NCI-H446 (cell line): ENCODE measurements around the gene CHL1.
"Not testable (repeated sequence)": the region's sequence is repeated elsewhere in the genome, so short reads cannot be mapped to it uniquely, and the experiment has no call there.

ENCODE experiments used
- DNase-seq, 2 experiments: peaks; one replicate each; lab custom pipeline; 2025; lab: John Stamatoyannopoulos, UW

The CHL1 gene

DNA sequence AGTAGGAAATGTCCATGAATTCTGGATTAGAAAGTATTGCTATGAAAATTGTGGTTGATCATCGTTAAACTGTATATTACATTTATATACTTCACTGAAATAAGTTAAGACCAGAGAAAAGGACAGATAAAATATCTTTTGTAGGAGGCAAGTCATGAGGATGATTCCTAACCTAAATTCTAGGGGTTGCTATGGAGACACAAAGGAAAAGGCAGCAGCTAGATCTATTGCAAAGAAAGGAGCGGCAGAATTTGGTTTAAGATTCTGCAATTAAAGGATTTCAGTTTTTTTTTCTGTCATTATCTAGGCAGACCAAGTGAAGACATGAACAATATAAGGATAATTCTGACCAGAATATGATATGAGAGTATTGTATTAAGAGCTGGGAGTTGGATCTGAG is 136.1 kb downstream of the CHL1 start:
- no peak for DNase-seq

DNA sequence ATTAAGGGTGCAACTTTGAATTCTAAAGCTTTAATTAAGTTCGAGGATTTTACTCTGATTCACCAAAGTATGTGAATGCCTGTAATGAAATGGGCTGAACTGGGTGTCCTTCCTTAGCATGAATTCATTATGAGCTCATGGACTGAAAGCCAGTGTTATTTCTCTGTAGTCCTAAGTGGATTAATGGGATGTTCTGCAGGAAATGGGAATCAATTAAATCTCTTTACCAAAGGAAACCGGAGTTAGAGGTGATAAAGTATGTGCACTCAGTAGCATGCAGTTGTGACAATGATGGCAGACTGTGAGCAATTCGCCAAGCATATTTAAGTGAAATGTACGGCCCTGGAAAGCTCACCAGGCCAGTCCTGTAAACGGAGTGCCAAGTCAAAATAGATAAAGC is 138.7 kb downstream of the CHL1 start:
- no peak for DNase-seq

DNA sequence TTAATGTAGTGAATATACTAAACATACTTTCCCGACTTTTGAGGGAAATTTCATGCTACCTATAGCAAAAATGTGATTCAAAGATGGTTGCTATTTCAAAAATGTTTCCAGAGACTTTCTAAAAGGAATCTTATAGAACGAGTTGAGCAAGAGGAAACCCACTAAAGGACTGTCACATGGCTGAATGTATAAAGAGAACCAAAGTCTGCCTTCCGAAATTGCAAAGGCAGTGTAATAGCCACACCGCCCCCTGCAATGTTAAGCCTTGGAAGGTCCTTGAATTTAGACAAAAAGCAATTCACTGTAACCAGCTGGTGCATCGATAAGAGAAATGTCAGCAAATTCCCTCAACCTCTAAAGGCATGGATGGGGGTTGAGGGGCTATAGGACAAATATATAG is 142.8 kb downstream of the CHL1 start:
- DNase-seq = no peak

DNA sequence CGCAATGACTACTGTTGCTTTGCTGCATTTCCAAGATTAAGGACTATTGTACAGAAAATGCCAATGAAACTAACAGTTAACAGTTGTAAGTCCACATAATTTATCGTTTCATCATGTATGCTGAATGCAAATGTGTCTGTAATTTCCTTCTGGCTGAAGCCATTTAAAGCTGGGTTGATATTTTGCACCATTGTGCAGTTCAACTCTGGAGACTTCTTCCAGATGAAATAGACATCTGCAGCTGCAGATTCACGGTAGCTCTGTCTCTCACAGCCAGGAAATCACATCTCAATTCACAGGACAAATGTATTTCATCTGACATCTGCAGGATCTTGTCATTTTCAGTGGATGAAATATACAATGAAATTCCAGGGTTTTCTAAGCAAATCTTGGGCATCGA is 145.4 kb downstream of the CHL1 start:
- DNase-seq = no peak

DNA sequence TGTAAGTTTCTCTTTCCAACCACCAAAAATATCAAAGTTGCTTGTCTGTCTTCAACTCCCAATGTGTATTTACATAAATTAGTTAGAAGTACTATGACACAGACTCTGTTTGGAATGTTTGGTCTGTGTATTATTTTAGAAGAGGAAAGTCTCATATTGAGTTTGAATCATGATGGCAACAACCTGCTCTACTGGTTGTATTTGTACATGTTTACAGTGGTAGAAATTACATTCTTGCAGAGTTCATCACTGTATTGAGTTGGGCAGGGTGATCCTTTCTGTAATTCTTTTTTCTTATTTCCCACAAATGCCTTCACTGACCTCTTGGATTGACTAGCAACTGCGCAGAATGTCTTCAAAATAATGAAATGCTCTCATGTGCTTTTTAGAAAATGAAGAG is 149.6 kb downstream of the CHL1 start:
- DNase-seq = no peak

DNA sequence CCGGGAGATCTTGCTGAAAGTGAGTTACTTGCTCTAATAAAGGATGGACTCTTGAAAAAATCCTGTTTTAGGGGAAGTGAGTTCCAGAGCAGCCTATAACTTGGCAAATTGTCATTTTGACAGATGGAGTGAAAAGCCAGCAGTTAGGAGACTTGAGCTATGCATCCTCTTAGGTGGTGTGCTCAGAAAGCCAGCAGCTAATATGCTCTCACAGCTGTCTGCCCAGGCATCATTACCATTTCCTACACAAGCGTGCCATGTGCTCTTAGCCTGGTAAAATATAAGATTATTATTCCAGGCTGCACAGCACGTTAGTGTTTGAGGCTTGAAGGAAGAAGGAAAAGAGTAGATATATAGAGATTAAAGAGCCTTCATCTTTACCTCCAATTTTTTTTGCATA is 151.0 kb downstream of the CHL1 start:
- no peak for DNase-seq

DNA sequence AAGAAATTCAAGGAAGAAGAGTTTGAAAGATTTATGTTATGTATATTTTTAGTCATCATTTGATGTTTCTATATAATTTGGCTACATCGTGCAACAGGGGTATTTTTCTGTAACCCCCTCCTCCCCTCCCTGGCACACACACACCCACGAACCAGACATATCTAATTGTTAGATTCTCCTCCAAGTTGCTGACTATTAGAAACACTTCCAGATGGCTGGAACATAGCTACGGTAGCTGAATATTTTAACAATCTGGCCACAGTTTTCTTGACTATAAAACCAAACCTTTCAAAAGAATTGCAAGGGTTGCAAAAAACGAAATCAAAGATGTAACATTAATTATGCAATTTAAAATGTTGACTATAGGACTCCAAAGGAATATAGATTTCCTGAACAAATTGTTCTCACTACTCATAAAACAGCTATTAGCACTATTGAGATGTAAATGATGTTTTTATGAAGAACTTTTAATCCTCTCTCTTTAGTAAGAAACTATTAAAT is 154.4 kb downstream of the CHL1 start:
- no peak for DNase-seq

DNA sequence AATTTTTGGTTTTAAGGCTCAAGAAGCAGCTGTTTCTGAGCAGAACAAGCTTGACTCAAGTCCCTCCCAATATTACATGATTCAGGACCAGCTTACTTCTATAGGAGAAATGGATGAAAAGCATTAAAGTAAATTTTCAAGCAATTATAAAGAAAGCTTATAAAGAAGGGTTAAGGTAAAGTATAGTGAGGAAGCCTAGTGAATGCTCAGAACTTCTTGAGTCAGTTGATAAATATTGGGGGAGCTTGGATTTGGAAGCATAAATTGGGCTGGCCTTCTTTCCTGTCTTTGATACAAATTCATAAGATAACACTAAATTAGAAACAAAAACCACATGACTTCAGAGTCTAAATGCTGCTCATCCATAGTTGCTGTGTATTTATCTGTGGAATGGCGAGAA is 156.0 kb downstream of the CHL1 start:
- DNase-seq = no peak

DNA sequence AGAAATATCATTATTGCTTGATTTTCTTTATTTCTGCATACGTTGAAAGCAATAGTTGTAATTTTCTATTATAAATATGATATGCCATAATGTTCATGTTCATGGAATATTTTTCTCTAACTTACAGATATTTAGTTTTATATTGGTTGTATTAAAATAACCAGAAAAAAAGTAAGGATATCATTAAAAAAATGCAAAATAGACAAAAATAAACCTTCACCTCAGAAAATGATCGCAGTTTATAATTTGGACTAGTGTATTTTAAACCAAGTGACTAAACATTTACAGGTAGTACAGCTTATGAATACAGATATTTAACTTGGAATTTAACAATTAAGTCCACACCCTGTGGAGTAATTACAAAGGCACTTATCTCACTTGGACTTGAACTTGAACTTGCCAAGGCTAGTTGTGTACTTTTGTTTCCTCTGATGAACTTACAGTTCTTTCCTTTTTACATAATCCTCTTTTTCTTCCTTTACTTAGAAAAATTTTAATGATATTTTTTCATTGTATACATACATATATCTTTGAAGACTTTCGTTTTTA is 156.7 kb downstream of the CHL1 start:
- DNase-seq = no peak

DNA sequence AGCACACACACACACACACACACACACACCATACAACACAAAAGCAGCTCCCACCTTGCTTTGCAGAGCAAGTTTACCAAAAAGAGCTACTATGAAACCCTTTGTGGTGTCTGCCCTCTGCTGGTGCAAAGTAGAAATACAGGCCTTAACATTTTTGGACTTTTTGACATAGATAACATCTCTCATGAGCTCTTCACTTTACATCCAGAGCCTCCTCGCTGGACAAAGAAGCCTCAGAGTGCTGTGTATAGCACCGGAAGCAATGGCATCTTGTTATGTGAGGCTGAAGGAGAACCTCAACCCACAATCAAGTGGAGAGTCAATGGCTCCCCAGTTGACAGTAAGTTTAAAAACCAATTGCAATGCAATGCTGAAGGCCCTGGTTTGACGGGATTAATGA is 157.9 kb downstream of the CHL1 start:
- DNase-seq = peak; percentile 23 to 28

DNA sequence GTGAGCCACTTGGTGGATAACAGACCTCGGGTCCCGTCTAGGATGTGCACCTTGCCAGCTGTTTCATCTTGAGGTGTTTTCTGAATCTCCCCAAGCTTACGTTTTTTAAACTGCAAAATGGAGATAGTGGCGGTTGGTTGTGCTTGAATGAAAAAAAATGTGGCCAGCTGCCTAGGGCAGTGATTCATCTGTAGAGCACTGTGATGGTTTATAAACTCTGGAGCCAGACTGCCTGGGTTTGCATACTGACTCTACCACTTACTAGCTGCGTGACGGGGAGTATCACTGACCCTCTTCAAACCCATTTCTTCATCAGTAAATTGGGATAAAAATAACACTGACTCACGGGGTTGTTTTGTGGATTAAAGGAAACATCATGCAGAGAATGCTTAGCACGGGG is 159.1 kb downstream of the CHL1 start:
- DNase-seq = no peak

DNA sequence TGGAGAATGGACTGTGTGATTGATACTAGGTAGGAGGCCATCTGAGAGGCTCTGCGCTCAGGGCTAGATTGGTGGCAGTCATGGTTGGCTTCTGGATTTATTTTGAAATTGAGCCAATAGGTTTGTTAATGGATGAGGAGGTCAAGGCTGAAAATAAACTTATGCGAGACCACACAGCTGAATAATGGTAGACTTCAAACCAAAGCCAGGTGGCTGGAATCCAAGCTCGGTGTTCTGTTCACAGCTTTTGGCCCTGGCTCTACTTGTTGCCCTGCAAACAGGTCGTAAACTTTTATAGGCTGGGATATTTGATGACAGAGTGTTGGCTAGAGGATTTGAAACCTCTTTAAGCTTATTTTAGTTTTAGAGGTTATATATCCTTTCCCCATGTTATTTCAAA is 160.4 kb downstream of the CHL1 start:
- no peak for DNase-seq

DNA sequence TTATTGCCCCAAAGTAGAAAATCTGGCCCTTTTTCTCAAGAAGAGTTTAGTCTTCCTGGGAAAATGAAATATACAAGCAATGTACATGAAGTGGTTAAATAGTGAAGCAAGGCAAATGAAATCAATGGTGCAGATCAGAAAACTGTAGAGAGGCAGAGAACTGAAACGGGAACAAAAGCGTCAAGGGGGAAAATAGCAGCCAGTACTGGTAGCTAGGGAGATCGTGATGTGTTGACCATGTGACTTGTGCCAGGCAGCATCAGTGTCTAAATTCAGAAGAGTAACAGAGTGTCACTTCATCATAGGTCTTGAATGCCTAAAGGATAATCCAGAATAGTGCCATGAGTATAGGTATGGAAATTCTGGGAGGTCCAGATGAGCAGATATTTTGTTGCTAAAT is 163.1 kb downstream of the CHL1 start:
- DNase-seq = no peak

DNA sequence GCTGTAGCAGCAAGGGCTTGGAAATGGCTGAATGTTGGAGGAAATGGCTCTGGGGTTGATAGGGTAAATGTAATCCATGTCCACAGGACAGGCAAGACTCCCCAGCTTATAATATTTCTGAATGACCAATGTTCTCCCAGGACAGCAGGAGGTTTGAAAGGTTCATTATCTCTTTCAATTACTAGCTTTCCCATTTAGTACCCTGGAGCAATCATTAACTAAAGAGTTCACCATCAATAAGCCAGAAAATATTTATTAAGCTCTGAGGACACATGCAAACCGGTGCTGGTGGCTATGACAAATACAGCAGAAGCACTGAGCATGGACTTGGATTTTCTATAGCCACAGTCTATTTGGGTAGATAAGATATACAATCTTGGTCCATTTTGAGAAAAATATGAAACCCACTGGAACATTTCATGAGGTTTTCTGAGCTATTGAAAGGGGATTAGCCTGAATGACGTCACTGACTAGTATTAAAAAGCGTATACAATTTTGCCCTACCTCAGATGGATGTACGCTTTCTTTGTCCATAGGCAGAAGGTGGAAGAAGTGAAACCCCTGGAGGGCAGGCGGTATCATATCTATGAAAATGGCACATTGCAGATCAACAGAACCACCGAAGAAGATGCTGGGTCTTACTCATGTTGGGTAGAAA is 166.2 kb downstream of the CHL1 start:
- DNase-seq = no peak

DNA sequence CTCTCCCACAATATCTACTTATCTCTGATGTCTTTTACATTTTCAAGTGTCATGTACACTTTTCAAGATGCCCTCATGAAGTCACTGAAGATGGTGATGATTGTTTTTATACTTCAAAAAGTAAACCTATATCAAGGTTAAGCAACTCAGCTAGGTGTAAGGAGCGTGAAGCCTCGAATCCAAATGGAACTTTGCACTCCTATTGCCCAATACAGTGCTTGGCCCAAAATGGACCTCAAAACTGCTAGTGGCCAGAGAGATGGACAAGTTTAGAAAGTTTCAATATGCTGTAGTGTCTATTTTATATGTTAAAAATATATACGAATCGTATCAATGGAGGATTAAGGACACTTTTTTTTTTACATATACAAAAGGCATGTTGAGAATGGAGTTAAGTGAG is 167.7 kb downstream of the CHL1 start:
- DNase-seq = no peak

DNA sequence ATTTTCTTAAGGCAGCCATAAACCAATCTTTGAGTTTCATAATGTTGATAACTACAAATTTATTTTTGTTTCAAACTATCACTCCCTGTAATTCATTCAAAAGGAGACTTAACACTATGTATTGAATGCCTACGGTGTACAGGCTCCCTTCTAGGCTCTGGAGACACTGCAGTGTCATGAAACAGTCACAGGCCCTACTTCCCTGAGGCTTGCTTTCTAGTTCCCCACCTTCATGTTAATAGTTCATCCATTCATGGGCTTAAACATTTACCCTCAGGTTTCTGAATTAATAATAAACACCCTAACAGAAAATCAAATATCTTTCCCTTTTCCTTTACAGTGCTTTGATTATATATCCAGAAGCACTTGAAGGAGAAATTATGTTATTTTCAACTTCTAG is 168.7 kb downstream of the CHL1 start:
- no peak for DNase-seq

DNA sequence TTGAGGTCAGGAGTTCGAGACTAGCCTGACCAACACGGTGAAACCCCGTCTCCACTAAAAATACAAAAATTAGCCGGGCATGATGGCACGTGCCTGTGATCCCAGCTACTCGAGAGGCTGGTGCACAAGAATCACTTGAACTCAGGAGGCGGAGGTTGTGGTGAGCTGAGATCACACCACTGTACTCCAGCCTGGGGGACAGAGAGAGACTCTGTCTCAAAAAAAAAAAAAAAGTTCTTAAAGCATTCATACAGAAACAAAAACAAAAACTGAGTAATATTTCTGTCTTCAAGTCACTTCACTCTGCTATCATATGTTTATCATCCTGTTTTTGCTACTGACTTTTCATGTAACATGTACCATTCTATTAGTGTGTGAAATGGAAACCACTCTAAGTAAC is 169.7 kb downstream of the CHL1 start:
- DNase-seq = not testable (repeated sequence)

DNA sequence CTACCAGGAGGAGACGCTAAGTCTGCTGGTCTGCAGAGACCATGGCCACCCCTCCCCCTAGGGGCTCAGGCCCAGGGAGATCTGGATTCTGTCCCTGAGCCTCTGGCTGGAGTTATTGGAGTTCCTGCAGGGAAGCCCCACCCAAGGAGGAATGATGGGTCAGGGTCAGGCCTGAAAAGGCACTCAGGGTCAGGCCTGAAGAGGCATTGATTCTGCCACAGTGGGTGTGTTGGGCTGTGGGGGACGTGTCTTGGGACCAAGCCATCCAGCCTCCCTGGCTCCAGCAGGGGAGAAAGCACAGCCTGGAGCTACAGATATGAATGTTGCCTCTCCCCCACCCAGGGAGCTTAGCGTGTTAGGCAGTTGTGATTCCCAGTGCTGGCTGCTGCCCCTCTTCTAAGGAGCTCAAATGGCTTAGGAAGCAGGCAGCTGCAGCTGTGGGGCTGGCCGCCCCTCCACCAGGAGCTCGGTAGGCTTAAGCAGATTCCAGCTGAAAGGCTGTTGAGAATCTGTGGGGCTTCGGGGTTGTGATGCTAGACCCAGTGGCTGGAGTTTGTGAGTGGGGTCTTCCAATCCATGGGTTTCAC is 176.7 kb downstream of the CHL1 start:
- DNase-seq = no peak

DNA sequence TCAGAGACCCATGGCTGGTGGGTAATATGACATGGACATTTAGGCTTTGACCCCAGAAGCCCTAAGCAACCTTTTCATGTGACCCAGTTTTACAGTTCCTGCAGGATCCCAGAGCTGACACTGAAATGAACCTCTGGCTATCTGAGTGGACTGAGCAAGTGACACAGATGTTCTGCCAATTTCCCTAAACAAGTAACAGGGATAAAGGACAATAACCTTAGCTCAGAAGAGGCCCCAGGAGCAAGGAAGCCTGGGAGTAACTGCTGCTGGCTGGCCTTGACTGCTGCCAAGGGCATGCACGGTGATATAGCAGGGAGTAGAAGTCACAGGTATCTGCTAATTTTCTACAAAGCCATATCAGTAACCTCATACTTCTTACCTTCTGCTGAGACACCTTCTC is 177.9 kb downstream of the CHL1 start:
- DNase-seq = no peak

DNA sequence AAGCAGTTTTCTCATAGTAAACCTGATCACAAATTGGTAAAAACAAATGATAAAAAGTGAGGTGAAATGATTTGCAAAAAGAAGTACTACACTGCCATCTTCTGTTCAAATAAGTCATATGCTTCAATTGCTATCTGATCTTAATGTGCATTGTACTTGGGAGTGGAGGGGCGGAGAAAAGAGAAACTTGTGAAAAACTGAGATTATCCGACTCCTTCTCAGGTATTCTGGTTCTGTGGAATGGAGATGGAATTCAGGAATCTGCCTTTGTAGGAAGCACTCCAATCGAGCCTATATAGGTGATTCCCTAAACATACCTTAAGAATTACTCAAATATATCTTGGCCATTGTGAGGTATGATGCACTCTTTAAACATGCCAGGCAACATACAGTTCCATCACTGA is 180.6 kb downstream of the CHL1 start:
- DNase-seq = peak in 1 of 2 experiments; percentile 7

DNA sequence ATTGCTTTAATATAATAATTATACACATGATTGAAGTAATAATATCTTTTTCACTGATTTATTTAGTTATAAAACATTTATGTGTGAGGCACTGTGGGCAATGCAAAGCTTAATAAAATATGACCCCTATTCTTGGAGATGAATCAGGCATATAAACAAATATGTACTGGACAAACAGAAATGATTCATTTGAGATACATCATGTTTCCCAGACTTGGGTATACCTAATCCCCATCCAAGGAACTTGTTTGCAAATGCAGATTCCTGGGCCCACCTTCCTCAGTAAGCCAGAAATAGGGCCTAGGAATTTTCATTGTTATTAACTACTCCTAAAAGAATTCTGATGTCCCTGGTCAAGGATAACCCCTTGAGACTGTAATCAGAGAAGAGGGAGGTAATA is 184.2 kb downstream of the CHL1 start:
- no peak for DNase-seq

DNA sequence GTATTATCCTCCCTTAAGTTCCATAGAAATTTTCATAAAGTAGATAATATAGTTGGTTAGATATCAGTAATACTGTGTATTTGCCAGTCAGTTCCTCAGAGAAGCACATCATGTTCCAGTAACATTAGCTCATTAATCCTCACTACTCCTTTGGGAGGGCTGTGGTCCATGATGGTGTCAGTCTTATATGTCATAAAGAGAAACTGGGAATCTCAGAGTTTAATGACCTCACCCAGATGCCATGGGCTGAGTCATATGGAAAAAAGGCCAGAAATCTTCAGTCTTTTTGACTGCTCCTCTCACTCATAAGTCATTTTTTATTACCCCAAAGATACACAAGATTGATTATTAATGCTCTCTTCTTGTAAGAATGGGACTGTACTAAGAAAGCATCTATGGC is 188.6 kb downstream of the CHL1 start:
- no peak for DNase-seq

DNA sequence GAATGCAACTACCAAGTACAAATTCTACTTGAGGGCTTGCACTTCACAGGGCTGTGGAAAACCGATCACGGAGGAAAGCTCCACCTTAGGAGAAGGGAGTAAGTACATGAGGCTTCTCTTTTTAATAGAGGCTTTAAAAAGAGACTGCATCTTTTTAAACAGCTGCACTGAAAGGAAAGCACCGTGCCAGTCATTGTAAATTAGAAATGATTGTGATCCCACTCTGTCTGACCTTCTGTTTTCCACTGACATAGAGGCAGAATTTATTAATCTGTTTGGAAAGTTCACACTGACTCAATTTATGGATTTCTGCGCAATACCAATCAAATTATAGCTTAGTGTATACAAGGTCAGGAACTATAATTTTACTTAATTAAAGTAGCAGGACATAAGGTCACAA is 198.2 kb downstream of the CHL1 start:
- no peak for DNase-seq

DNA sequence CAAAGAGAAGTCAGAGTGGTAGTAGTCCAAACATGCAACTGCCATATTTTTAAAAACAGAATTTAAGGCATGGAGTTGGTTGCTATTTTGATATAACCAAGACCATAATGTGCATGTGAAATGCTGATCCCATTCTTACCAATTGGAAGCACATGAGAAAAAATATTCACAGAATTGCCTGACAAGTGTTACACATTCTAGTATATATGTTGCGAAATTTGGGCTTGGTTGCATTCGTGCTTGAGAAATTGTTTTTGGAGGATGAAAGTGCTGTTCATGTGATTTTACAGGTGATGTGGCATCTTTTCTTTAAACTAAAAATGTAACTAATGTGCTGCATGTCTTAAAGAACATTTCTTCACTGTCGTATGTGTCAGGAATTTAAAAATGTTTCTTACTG is 199.7 kb downstream of the CHL1 start:
- DNase-seq = no peak
